ENCODE results near the gene CHMP4B. TPM values are rescaled to one million over a fixed set of nuclear protein-coding genes. Genes with fewer than 3 reads are reported as not detected.

Gene CHMP4B
- total RNA-seq, 1 donor from 2014 or later, result 46.4 TPM

- no peaks in the 10 kb centered on the region for H3K36me3 Mint-ChIP-seq (ENCODE audit: unreplicated experiment)
- H3K27ac Mint-ChIP-seq (ENCODE audit: unreplicated experiment), result no peak overlapping the region
- DNase-seq, result no peak
- no peak overlapping the region for H3K4me3 Mint-ChIP-seq (ENCODE audit: unreplicated experiment)
- H3K9me3 Mint-ChIP-seq (ENCODE audit: unreplicated experiment), result peaks cover 3% of the 10 kb centered on the region
- no peak for TF ChIP-seq CTCF (IDR thresholded peaks at IDR 0.05; ENCODE audit: partially characterized antibody, unreplicated experiment)
- peaks cover 11% of the 10 kb centered on the region for H3K27me3 Mint-ChIP-seq (ENCODE audit: unreplicated experiment)
- H3K4me1 Mint-ChIP-seq (ENCODE audit: low read depth, unreplicated experiment), result no peaks in the 10 kb centered on the region
Observed at GRCh38 chr20:33899106-33899505, 88.0 kb downstream of the CHMP4B start.

GRCh38 chr20:33900521-33901131 lies 89.5 kb downstream of the CHMP4B start:
- peaks cover 3% of the 10 kb centered on the region for H3K9me3 Mint-ChIP-seq (ENCODE audit: unreplicated experiment)
- H3K4me1 Mint-ChIP-seq (ENCODE audit: low read depth, unreplicated experiment), result no peaks in the 10 kb centered on the region
- H3K27me3 Mint-ChIP-seq (ENCODE audit: unreplicated experiment), result peaks cover 6% of the 10 kb centered on the region
- DNase-seq, result no peak
- H3K27ac Mint-ChIP-seq (ENCODE audit: unreplicated experiment), result no peak overlapping the region
- H3K4me3 Mint-ChIP-seq (ENCODE audit: unreplicated experiment), result no peak overlapping the region
- TF ChIP-seq CTCF (IDR thresholded peaks at IDR 0.05; ENCODE audit: partially characterized antibody, unreplicated experiment), result no peak
- no peaks in the 10 kb centered on the region for H3K36me3 Mint-ChIP-seq (ENCODE audit: unreplicated experiment)

- H3K4me3 Mint-ChIP-seq (ENCODE audit: unreplicated experiment), result no peak overlapping the region
- peaks cover 3% of the 10 kb centered on the region for H3K9me3 Mint-ChIP-seq (ENCODE audit: unreplicated experiment)
- no peak for TF ChIP-seq CTCF (IDR thresholded peaks at IDR 0.05; ENCODE audit: partially characterized antibody, unreplicated experiment)
- no peaks in the 10 kb centered on the region for H3K4me1 Mint-ChIP-seq (ENCODE audit: low read depth, unreplicated experiment)
- H3K27me3 Mint-ChIP-seq (ENCODE audit: unreplicated experiment), result peaks cover 6% of the 10 kb centered on the region
- H3K27ac Mint-ChIP-seq (ENCODE audit: unreplicated experiment), result no peak overlapping the region
- DNase-seq, result no peak
- no peaks in the 10 kb centered on the region for H3K36me3 Mint-ChIP-seq (ENCODE audit: unreplicated experiment)
Observed at GRCh38 chr20:33901132-33901523, 90.0 kb downstream of the CHMP4B start.

- TF ChIP-seq CTCF (IDR thresholded peaks at IDR 0.05; ENCODE audit: partially characterized antibody, unreplicated experiment), result no peak
- Mint-ChIP-seq H3K4me1 (ENCODE audit: low read depth, unreplicated experiment) (no peaks in the 10 kb centered on the region), H3K9me3 (ENCODE audit: unreplicated experiment) (peaks cover 3% of the 10 kb centered on the region), H3K4me3 (ENCODE audit: unreplicated experiment) (no peak overlapping the region), H3K27ac (ENCODE audit: unreplicated experiment) (no peak overlapping the region), H3K27me3 (ENCODE audit: unreplicated experiment) (peaks cover 4% of the 10 kb centered on the region), H3K36me3 (ENCODE audit: unreplicated experiment) (no peaks in the 10 kb centered on the region)
- no peak for DNase-seq
Observed at GRCh38 chr20:33902011-33902410, 90.9 kb downstream of the CHMP4B start.

Other genes with a start within 250 kb of the CHMP4B start
- gene C20orf144, start 149.0 kb upstream of the CHMP4B start, total RNA-seq (ENCODE audit: unreplicated experiment), result not detected
- gene ACTL10, start 144.4 kb upstream of the CHMP4B start, total RNA-seq (ENCODE audit: unreplicated experiment), result 1.0 TPM
- 146 TPM for gene NECAB3, start 136.9 kb upstream of the CHMP4B start, total RNA-seq (ENCODE audit: unreplicated experiment)
- 66.0 TPM for gene E2F1, start 125.0 kb upstream of the CHMP4B start, total RNA-seq (ENCODE audit: unreplicated experiment)
- 9.4 TPM for gene PXMP4, start 91.0 kb upstream of the CHMP4B start, total RNA-seq (ENCODE audit: unreplicated experiment)
- gene ZNF341, start 79.4 kb upstream of the CHMP4B start, total RNA-seq (ENCODE audit: unreplicated experiment), result 3.3 TPM
- gene RALY, start 182.6 kb downstream of the CHMP4B start, total RNA-seq (ENCODE audit: unreplicated experiment), result 234 TPM